HS-27A (cell line): ENCODE data around the gene HTN1.
"Not testable (repeated sequence)": the region's sequence is repeated elsewhere in the genome, so short reads cannot be mapped to it uniquely, and the experiment has no call there.

Experiments
- DNase-seq: peaks from one replicate; pipeline ENCODE4 v3.0.0-alpha.2; 2012; ENCODE audit warnings: low read depth, missing footprints

Gene HTN1

GRCh38 chr4:70050138-70050537 is at the start of gene HTN1:
Gene HTN1, plus strand, starts transcription at chr4:70050438. Its CDS starts 2,639 bp downstream, at chr4:70053077.
- DNase-seq: not testable (repeated sequence)

- DNase-seq: no peak
These were observed 49.5 kb upstream of the HTN1 start for GRCh38 chr4:70000711-70001110.

GRCh38 chr4:70002507-70002906 is 47.7 kb upstream of the HTN1 start:
- no peak for DNase-seq

- no peak for DNase-seq
These were observed 41.5 kb upstream of the HTN1 start for GRCh38 chr4:70008771-70009170.

- not testable (repeated sequence) for DNase-seq
These were observed 31.2 kb upstream of the HTN1 start for GRCh38 chr4:70019006-70019405.

GRCh38 chr4:70023218-70023617 is 27.0 kb upstream of the HTN1 start:
- DNase-seq: no peak

- no peak for DNase-seq
These were observed 23.2 kb upstream of the HTN1 start for GRCh38 chr4:70027011-70027410.

- not testable (repeated sequence) for DNase-seq
These were observed 22.1 kb upstream of the HTN1 start, which contains the start of gene HTN3 for GRCh38 chr4:70028159-70028558. Gene HTN3, plus strand, starts transcription at chr4:70028459. Its CDS starts 2,282 bp downstream, at chr4:70030741.

- DNase-seq: not testable (repeated sequence)
These were observed 12.7 kb upstream of the HTN1 start for GRCh38 chr4:70037559-70037958.

GRCh38 chr4:70039928-70040327 is 10.3 kb upstream of the HTN1 start:
- DNase-seq: not testable (repeated sequence)

GRCh38 chr4:70041652-70042286 is 8.5 kb upstream of the HTN1 start:
- no peak for DNase-seq

- not testable (repeated sequence) for DNase-seq
These were observed 6.3 kb downstream of the HTN1 start for GRCh38 chr4:70056534-70056933.

- DNase-seq: no peak
These were observed 7.4 kb downstream of the HTN1 start for GRCh38 chr4:70057651-70058050.

GRCh38 chr4:70059149-70059548 is 8.9 kb downstream of the HTN1 start:
- no peak for DNase-seq

- DNase-seq: no peak
These were observed 11.8 kb downstream of the HTN1 start for GRCh38 chr4:70062000-70062399.

- DNase-seq: no peak
These were observed 30.0 kb downstream of the HTN1 start for GRCh38 chr4:70080205-70080604.

GRCh38 chr4:70099206-70099605 is 49.0 kb downstream of the HTN1 start:
- no peak for DNase-seq
